GM12891 (cell line): ENCODE data around the gene FOXD1.
"Not testable (repeated sequence)": the region's sequence is repeated elsewhere in the genome, so short reads cannot be mapped to it uniquely, and the experiment has no call there.

Experiments used
- POLR2A ChIP-seq: IDR thresholded peaks from 2 replicates; pipeline ENCODE4 v1.6.1; 2011; ENCODE audit warnings: low read depth, low read length, control low read depth
- TAF1 ChIP-seq: IDR thresholded peaks from 2 replicates; pipeline ENCODE4 v1.6.1; 2011; ENCODE audit warnings: low read depth, low read length, control low read depth

DNA sequence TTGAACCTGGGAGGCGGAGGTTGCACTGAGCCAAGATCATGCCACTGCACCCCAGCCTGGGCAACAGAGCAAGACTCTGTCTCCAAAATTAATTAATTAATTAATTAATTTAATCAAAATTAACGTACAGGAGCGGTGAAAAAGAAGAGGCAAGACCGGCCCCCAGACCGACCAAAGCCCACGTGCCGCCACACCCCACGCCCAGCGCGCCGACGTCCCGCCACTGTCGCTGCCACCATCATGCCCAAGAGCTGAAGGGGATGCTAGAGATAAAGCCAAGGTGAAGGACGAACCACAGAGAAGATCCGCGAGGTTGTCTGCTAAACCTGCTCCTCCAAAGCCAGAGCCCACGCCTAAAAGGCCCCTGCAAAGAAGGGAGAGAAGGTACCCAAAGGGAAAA is 38.6 kb downstream of the FOXD1 start:
- TF ChIP-seq TAF1, POLR2A: not testable (repeated sequence)
